Stimulated activated CD4-positive, alpha-beta T cell treated with anti-CD3 and anti-CD28 coated beads, Interleukin-12 subunit alpha, Interleukin-12 subunit beta, amount 100 ng/mL, for 24 hours (primary cell): ENCODE results near the gene SLC29A1.
"Not testable (repeated sequence)": the region's sequence is repeated elsewhere in the genome, so short reads cannot be mapped to it uniquely, and the experiment has no call there.

Experiments
- DNase-seq, 2 experiments: peaks; one replicate each; pipeline ENCODE4 v3.0.0-alpha.2; 2020; ENCODE audit warnings: low read depth in 2 of 2

Gene SLC29A1

DNA sequence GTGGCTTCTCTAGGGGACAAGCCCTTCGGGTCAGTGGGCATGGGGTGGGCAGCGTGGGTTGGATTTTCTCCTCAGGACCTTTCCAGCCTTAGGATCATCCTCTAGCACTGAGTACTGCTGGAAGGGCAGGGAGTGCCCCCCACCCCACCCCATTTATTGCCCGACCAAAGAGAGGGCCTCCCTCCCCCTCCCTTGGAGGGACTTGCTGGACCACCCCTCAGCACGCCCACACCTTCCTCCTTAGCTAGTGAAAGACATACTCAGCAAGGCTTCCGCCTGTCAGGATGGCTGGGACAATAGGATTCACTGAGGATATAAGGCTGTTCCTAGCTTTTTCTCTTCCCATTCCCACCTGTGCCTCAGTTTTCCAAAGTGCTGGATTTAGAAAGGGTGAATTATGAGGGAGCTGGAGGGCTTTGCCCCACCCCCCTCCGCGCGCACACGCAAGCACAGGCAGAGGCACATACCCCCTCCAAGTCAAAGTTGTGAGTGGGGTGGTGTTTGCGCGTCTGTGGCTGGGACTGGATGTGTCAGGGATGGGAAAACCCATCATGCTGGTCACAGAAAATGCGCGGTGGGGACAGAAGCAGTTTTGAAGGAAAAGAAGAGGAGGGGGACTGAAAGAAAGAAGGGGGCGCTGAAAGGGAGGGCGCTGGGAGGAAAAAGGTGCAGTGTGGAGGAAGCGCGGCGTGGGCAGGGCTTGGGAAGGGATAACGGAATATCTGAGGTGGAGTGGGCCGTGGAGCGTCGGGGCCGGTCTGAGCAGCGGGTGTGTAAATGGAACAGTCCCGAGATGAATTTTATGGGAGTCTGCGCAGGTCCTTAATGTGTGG, 693 bp upstream of the SLC29A1 start:
- DNase-seq, result no peak

DNA sequence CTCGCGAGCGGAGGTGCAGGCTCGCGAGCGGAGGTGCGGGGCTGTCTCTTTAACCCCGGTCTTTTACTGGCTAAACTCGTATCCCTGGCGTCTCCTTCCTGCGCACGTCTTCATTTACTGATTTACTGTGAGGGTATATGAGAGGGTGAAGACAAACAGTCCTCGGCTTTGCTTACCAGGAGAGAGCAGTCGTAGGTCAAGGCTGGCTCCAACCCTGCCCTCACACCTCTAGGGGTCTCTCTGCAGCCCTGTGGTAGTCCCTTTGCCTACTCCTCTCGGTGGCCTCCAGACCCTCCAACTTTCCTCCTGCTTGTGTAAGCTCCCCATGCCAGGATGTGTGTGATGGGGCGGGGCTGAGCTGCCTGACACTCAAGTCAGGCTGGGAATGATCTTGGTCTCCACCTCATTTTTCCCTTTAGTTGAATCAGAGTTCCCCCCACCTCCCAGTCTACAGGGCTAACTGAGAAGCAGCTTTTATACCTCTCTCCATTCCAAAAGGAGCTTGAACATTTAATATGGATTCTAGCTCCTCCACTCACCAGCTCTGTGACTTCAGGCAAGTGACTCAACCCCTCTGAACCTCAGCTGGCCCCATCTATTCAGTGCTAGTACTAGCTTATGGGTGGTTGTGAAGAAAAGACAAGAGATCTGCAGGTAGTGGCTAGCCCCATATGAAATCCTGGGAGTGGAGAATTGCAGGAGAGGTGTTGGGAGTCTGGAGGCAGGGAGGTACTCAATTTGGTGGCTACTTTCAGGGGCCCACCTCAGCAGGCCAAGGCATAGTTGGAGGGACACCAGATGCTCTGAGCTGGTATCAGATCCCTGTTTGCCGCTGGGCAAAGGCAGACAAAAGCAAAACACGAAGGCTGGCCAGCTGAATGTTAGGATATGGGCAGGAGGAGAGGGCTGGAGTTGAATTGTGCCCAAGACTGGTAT, 902 bp downstream of the SLC29A1 start:
- DNase-seq, result no peak

DNA sequence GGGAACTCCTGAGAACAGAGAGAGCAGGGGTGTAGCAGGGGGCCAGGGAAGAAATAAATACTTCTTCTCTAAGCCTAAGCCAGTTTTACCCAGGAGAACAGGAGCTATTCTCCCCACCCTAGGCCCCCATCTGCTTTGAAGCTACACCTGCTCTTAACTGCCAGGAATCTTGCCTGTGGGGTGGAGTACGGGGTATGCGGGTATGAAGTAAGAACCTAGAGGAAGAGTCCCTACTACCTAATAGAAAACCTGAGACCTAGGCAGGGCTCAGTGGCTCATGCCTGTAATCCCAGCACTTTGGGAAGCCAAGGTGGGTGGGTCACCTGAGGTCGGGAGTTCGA, 1.5 kb downstream of the SLC29A1 start:
- no peak for DNase-seq

DNA sequence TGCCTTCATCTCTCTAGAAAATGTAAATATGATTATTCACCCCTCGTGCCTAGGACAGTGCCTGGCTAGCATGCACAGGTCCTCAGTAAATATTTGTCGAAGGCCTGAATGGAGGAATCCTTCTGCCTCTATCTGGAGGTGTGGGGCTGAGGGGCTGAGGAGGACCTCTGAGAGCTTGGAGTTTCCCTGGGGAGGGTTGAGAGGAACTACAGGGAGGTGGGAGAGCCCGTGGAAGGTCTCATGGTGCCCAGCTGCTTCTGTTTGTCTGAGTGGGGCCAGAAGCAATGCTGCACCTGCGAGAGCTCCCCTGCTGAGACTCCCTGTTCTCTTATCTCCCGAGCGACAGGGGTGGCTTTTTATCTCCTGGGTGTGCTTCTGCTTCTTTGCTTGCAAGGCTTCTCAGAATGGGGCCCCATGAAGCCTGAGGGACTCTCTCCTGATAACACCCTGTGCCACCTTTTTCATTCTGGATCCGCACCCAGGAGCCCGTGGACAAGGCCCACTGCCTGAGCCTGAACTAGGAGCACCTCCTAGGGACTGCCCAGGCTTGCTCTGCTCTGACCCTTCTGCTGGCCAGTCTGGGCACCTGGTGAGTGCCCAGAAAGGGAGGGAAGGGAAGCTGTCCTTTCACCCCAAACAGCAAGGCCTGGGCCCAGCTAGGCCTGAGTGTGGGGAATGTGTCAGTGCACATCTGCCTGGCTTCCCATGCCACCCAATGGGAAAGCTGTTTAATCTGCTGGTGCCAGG, 2.4 kb downstream of the SLC29A1 start:
- DNase-seq, result no peak

DNA sequence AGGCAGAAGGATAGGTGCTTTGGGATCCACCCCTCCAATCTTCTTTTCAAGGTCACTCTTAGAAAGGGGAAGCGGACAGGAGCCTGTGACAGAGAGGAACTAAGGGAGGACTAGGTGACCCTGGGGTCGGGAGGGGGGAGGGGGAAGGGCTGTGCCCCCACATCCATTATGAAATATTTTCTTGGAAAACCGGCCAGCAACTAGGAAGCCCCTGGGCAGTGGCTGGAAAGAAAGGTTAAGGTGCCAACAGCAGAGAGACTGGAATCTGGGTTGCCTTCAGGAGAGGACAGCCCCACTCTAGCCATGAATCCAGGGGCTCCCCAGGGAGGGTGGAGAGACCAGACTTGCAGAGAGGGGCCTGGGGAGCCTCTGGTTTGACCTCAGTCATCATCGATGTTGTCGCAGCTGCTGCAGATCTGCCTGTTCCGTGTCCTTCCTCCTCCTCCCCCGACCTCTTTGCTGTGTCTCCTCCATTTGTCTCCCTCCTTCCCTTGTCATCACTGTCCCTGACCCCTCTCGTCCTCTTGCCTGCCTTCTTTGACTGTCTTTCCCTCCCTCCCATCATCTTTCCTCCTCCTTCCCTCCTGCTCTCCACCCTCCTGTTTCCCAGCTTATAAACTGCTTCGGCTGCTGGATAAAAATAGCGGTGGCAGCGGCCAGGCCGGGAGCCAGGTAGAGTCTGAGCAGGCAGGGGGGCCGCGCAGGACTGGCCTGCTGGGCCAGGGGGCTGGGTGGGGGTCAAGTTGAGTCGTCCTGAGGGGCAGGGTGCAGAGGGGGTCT, 3.2 kb downstream of the SLC29A1 start:
- DNase-seq, result no peak

DNA sequence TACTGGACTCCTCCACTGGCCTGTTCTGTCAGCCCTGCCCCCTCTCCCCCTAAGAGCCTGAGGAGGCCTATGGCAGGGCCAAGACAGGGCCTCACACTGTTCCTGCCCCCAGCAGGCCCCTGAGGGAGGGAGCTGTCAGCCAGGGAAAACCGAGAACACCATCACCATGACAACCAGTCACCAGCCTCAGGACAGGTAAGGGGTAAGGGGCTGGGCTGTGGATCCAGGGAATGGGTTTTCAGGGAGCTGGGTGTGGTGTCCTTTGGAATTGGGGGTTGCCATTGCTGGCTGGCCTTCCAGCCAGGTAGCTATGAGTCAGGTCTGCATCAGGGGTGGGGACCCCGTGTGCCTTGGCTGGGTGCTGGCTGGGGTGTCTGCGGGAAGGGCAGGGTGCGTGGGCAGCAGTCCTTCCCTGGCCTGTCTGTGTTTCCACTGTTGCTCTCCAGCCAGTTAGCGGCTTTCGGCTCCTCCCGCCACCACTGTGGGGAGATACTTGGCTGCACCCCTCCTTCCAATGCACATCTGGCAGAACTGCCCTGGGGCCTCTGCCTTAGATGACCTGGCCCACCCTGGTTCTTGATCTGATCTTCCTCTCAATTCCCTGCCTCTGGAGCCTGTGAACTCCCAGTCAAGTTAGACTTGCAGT, 3.9 kb downstream of the SLC29A1 start:
- no peak for DNase-seq

DNA sequence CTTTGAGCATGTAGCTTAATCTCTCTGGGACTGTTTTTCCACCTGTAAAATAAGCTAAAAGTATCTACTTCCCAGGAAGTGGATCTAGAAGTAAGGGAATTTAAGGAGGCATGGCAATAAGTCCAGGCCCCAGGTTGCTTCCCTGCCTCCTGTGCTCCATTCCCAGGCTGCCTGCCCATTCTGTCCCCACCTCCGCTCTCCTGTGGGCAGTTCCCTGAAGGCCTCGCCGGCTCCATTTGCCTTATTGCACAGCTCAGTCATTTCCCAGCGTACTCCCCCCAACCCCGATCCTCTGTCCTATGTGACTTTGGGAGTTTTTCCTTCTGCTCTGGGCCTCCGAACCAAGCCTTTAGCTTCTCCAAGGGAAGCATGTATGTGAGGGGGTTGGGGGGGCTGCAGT, 4.6 kb downstream of the SLC29A1 start:
- DNase-seq, result no peak

DNA sequence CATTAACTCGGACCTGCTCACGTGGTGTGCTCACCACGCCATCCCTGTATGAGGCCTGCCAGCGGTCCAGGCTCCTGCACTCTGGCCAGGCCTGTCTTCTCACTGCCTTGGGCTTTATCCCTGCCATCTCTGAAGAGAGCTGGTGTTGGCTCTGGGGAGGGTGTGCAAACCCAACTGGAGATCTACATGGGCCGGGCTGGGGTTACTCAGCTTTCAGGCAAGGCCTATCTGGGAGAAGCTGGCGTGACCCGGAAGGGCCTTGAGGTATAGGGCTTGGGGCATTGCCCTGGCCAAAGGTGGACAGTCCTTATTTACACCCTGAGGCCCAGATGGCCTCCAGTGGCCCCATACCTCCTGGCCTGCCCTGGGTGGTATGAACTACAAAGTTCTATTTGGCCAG, 5.0 kb downstream of the SLC29A1 start:
- DNase-seq, result no peak

DNA sequence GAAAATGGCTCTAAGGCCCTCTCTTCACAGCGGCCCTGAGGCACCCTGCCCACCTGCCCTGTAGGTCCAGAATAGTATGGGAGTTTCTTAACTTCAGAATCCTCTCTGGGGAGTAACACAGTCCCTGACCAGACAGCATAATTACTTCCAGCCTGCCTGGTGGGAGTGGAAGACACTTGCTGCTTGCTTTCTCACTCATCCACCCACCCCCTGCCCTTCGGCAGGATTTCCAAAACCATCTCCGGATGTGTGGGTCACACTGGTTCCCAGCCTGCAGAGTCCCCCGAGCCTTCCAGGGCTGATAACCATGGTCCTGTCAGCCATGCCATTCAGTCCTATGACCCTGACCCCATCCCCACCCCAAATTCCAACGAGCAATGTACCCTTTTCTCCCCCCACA, 5.4 kb downstream of the SLC29A1 start:
- no peak for DNase-seq

DNA sequence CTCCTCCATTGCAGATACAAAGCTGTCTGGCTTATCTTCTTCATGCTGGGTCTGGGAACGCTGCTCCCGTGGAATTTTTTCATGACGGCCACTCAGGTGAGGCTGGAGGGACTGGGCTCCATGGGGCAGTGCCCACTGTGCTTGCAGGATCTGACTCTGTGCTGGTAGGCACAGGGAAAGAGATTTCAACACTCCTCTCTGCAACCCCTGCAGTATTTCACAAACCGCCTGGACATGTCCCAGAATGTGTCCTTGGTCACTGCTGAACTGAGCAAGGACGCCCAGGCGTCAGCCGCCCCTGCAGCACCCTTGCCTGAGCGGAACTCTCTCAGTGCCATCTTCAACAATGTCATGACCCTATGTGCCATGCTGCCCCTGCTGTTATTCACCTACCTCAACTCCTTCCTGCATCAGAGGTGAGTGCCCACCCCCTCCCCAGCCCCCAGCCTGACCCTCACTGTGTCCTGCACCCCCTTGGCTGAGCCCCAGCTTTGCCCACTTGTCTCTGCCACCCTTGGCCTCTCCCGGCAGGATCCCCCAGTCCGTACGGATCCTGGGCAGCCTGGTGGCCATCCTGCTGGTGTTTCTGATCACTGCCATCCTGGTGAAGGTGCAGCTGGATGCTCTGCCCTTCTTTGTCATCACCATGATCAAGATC, 6.1 kb downstream of the SLC29A1 start:
- no peak for DNase-seq

DNA sequence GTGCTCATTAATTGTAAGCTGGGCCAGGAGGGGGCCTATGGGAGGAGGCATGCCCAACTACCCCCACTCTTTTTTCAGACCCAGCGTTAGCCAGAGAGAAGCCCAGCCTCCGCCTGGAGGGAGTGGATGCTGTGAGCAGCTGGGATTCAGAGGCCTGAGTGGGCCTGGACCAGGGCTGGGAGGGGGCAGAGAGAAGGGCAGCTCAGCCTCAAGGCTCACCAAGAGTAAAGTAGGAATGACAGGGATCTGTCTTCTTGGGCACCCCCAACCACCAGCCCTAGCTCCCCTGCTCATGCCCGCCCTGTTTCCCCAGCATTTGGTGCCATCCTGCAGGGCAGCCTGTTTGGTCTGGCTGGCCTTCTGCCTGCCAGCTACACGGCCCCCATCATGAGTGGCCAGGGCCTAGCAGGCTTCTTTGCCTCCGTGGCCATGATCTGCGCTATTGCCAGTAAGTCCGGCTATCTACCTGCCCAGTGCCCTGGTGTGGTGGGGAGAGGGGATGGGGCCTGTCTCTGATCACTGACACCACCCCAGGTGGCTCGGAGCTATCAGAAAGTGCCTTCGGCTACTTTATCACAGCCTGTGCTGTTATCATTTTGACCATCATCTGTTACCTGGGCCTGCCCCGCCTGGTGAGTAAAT, 6.8 kb downstream of the SLC29A1 start:
- no peak for DNase-seq

DNA sequence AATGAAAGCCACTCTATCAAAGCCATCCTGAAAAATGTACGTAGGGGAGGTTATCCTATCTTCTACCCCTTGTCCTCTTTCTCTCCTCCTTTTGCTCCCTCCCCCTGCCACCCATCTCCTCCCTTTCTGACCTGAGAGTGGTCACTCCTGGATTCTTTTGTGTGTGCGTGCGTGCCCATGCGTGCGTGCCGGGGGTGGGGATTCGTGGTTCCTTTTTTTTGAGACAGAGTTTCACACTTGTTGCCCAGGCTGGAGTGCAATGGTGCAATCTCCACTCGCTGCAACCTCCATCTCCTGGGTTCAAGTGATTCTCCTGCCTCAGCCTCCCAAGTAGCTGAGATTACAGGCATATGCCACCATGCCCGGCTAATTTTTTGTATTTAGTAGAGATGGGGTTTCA, 8.0 kb downstream of the SLC29A1 start:
- not testable (repeated sequence) for DNase-seq

DNA sequence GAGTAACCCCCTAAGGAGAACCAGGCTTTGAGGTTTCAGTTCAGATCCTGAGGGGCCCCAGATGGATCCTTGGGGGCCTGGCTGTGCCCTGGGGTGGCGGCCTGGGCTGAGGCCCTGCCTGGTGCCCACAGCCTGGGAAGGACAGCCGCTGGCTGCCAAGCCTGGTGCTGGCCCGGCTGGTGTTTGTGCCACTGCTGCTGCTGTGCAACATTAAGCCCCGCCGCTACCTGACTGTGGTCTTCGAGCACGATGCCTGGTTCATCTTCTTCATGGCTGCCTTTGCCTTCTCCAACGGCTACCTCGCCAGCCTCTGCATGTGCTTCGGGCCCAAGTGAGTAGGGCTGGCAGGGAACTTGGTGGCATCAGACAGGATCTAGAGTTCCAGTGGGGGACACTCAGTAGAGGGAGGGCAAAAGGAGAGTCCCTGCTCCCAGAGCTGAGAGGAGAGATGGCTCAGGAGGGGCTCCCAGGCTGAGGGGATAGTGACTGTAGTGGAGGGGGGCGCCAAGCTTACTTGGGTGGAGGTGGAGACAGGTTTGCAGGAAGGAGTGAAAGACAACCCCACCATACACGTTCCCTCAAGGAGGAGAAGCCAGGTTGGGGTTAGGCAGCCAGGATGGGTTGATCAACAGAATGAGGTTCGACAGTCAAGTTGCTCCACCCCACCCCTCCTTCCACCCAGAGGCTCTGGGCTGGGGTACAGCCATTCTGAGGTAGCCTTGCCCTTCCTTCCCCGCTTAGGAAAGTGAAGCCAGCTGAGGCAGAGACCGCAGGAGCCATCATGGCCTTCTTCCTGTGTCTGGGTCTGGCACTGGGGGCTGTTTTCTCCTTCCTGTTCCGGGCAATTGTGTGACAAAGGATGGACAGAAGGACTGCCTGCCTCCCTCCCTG, 9.5 kb downstream of the SLC29A1 start:
- DNase-seq, result no peak

DNA sequence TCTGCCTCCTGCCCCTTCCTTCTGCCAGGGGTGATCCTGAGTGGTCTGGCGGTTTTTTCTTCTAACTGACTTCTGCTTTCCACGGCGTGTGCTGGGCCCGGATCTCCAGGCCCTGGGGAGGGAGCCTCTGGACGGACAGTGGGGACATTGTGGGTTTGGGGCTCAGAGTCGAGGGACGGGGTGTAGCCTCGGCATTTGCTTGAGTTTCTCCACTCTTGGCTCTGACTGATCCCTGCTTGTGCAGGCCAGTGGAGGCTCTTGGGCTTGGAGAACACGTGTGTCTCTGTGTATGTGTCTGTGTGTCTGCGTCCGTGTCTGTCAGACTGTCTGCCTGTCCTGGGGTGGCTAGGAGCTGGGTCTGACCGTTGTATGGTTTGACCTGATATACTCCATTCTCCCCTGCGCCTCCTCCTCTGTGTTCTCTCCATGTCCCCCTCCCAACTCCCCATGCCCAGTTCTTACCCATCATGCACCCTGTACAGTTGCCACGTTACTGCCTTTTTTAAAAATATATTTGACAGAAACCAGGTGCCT, 10.2 kb downstream of the SLC29A1 start:
- DNase-seq, result no peak

DNA sequence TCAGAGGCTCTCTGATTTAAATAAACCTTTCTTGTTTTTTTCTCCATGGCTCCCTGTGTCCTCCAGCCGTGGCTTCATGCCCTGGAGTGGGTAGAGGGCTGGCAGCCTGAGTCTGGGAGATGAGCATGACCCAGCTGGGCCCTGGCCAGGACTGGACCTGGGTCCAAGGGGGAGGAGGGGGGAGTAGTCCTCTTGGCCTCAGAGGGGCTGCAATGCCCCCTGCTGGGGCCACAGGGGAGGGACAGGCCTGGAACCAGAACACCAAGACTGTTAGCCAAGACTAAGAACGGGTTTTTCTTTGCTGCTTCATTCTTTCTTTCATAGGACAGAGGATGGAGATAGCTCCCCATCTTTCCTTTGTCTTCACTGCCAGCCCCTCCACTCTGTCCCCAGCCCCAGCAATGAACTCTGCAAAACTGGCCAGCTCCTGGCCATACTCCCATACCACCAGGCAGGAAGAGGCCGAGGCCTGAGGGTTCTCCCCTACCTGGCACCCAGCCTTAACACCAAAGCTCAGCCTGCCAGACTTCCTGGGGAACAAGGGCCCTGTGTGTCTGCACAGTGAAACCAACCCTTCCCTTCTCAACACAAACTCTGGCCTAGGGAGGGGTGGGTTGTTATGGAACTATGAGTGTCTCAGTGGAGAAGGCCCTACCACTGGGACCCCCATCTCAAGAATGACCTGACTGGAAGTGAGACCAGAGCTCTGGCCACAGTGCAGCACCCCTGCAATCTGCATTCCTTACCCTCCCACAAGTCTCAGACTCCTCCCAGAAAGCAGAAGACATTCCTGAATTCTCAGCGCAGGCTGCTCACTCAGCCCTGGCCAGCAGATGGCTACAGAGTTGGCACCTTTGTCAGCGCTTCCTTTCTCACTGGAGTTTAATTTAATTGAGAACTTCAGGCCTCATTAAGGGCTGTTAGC, 11.0 kb downstream of the SLC29A1 start:
- no peak for DNase-seq

DNA sequence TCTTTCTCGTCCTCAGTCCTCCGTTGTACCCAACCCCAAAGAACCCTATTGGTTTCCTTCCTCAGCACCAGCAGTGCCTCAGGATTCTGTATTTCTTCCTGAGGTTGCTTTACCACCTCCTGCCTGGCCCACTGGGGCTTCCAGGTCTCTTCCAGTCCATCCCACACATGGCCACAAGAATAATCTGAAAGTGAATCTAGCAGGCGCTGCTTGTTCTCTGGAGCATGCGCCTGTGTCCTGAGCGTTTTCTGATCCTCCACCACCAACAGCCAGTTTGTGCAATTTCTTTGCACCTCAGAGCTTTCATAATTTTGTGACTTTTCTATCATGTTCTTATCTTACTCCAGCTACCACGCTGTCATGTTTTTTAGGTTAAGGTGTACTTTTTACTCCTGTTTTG, 11.9 kb downstream of the SLC29A1 start:
- DNase-seq, result no peak

DNA sequence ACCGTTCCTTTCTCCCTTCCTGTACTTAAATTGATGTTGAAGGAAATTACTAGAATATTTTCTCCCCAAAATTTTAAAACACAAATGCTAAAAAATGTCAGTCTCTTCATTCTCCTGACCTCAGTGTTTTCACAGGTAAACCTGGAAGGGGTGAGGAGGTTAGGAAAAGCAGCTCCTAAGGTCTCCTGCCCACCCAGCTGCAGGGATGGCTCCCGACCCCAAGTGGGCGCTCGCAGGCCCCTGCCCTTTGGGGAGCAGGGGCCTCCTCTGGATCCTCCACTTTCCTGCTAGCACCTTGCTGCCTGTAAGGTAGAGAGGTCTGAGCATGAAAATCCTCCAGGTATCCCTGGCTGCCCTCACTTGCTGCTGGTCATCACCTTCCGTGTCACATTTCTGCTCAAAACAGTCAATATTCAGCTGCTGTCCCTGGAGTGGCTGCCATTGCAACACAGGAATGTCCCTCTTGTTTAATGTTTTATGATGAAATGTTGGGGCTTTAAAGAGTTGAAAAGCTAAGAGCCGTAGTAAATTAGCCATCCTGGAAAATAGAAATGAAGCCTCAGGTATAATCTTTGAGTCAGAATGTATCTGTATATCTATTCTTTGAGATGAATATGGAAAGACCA, 12.6 kb downstream of the SLC29A1 start:
- DNase-seq, result no peak
